Measurements from ENCODE around the gene EVPLL.
"Not testable (repeated sequence)": the region's sequence is repeated elsewhere in the genome, so short reads cannot be mapped to it uniquely, and the experiment has no call there.

EVPLL gene

GRCh38 chr17:18379246-18380146 lies 1.9 kb downstream of the EVPLL start:
- no peak for DNase-seq (ENCODE audit: low read depth in 2 of 2, low spot score in 1 of 2)

GRCh38 chr17:18380471-18381157 lies 3.0 kb downstream of the EVPLL start:
- DNase-seq (ENCODE audit: low read depth in 2 of 2, low spot score in 1 of 2): no peak

GRCh38 chr17:18381158-18381952 lies 3.8 kb downstream of the EVPLL start:
- DNase-seq (ENCODE audit: low read depth in 2 of 2, low spot score in 1 of 2): no peak

GRCh38 chr17:18381953-18382245 lies 4.3 kb downstream of the EVPLL start:
- DNase-seq (ENCODE audit: low read depth in 2 of 2, low spot score in 1 of 2): no peak

- no peak for DNase-seq (ENCODE audit: low read depth in 2 of 2, low spot score in 1 of 2)
Observed at GRCh38 chr17:18382441-18383078, 5.0 kb downstream of the EVPLL start.

GRCh38 chr17:18383079-18383481 lies 5.5 kb downstream of the EVPLL start:
- not testable (repeated sequence) for DNase-seq (ENCODE audit: low read depth in 2 of 2, low spot score in 1 of 2)

GRCh38 chr17:18384271-18384670 lies 6.7 kb downstream of the EVPLL start:
- not testable (repeated sequence) for DNase-seq (ENCODE audit: low read depth in 2 of 2, low spot score in 1 of 2)

GRCh38 chr17:18387583-18387982 lies 10.0 kb downstream of the EVPLL start:
- not testable (repeated sequence) for DNase-seq (ENCODE audit: low read depth in 2 of 2, low spot score in 1 of 2)

- not testable (repeated sequence) for DNase-seq (ENCODE audit: low read depth in 2 of 2, low spot score in 1 of 2)
Observed at GRCh38 chr17:18388266-18388665, 10.7 kb downstream of the EVPLL start.

GRCh38 chr17:18388728-18389127 lies 11.2 kb downstream of the EVPLL start:
- DNase-seq (ENCODE audit: low read depth in 2 of 2, low spot score in 1 of 2): not testable (repeated sequence)

- DNase-seq (ENCODE audit: low read depth in 2 of 2, low spot score in 1 of 2): not testable (repeated sequence)
Observed at GRCh38 chr17:18401872-18402590, 24.5 kb downstream of the EVPLL start.

- DNase-seq (ENCODE audit: low read depth in 2 of 2, low spot score in 1 of 2): not testable (repeated sequence)
Observed at GRCh38 chr17:18403166-18403565, 25.6 kb downstream of the EVPLL start.

- not testable (repeated sequence) for DNase-seq (ENCODE audit: low read depth in 2 of 2, low spot score in 1 of 2)
Observed at GRCh38 chr17:18403604-18404003, 26.0 kb downstream of the EVPLL start.

- DNase-seq (ENCODE audit: low read depth in 2 of 2, low spot score in 1 of 2): not testable (repeated sequence)
Observed at GRCh38 chr17:18408906-18409305, 31.3 kb downstream of the EVPLL start.

GRCh38 chr17:18409321-18409720 lies 31.7 kb downstream of the EVPLL start:
- DNase-seq (ENCODE audit: low read depth in 2 of 2, low spot score in 1 of 2): not testable (repeated sequence)

- not testable (repeated sequence) for DNase-seq (ENCODE audit: low read depth in 2 of 2, low spot score in 1 of 2)
Observed at GRCh38 chr17:18410736-18411135, 33.2 kb downstream of the EVPLL start.

- DNase-seq (ENCODE audit: low read depth in 2 of 2, low spot score in 1 of 2): not testable (repeated sequence)
Observed at GRCh38 chr17:18411377-18411864, 33.8 kb downstream of the EVPLL start.

GRCh38 chr17:18412001-18412538 lies 34.5 kb downstream of the EVPLL start:
- DNase-seq (ENCODE audit: low read depth in 2 of 2, low spot score in 1 of 2): not testable (repeated sequence)

- DNase-seq (ENCODE audit: low read depth in 2 of 2, low spot score in 1 of 2): not testable (repeated sequence)
Observed at GRCh38 chr17:18421521-18421920, 43.9 kb downstream of the EVPLL start.

GRCh38 chr17:18422464-18422863 lies 44.9 kb downstream of the EVPLL start:
- not testable (repeated sequence) for DNase-seq (ENCODE audit: low read depth in 2 of 2, low spot score in 1 of 2)
